B cell (primary cell): ENCODE data around the gene NATD1. TPM values are rescaled to one million over a fixed set of nuclear protein-coding genes. Genes with fewer than 3 reads are reported as not detected.

Experiments
- ATAC-seq: fragments of 200-7000 bp; cut with Tn5 transposase; one replicate; pipeline ENCODE4 v1.10.0; 2021; ENCODE audit warnings: low read depth, mild to moderate bottlenecking, moderate number of reproducible peaks, moderate library complexity
- CTCF ChIA-PET: fragments of 350-600 bp; sonication (Branson Sonifier 250); formaldehyde crosslinking; loops from one replicate; lab custom pipeline; 2021; ENCODE audit warnings: antibody characterized with exemption, inconsistent platforms; lab: Charles Lee
- POLR2A ChIA-PET: fragments of 350-600 bp; sonication (Branson Sonifier 250); formaldehyde crosslinking; loops from one replicate; lab custom pipeline; 2021; ENCODE audit warnings: antibody characterized with exemption; lab: Charles Lee
- DNase-seq: peaks from one replicate; pipeline ENCODE4 v3.0.0; 2013
- H2AFZ ChIP-seq: 2 replicates; pipeline ENCODE4 v1.6.1; 2012; ENCODE audit warnings: mild to moderate bottlenecking, low read depth, low read length; ENCODE audit not compliant: insufficient read depth, poor library complexity, severe bottlenecking
- H3K27ac ChIP-seq, 2 donors: 1 replicate in 1 of 2; 2 replicates in 1 of 2; pipeline ENCODE4 v1.5.1; 2012 to 2013; ENCODE audit warnings: low read length in 2 of 2, mild to moderate bottlenecking in 2 of 2, moderate library complexity in 1 of 2
- H3K27me3 ChIP-seq, 4 experiments: fragments of 200-600 bp in 1 of 4; sonication (generic) in 1 of 4; replicated peaks in 1 of 4; 1 replicate in 2 of 4; 2 replicates in 2 of 4; pipeline versions ENCODE4 v1.6.1 to v1.7.0; 2013 to 2016; ENCODE audit warnings: low read length in 3 of 4, mild to moderate bottlenecking in 2 of 4, mixed read lengths in 1 of 4, moderate library complexity in 1 of 4; ENCODE audit not compliant: insufficient read depth in 4 of 4, control insufficient read depth in 3 of 4; ENCODE audit errors: control extremely low read depth in 1 of 4
- H3K36me3 ChIP-seq, 2 experiments: replicated peaks in 1 of 2; 1 replicate in 1 of 2; 2 replicates in 1 of 2; pipeline versions ENCODE4 v1.6.1 to v1.7.1; 2013; ENCODE audit warnings: low read length in 1 of 2; ENCODE audit not compliant: insufficient read depth in 2 of 2, control insufficient read depth in 1 of 2; ENCODE audit errors: control extremely low read depth in 1 of 2, extremely low read depth in 1 of 2
- H3K4me1 ChIP-seq, 2 donors: fragments of 200-600 bp in 1 of 2; sonication (generic) in 1 of 2; 1 replicate in 1 of 2; 2 replicates in 1 of 2; pipeline versions ENCODE4 v1.5.1 to v1.6.1; 2013 to 2017; ENCODE audit warnings: low read length in 2 of 2; ENCODE audit not compliant: control insufficient read depth in 2 of 2, insufficient read depth in 2 of 2
- H3K4me2 ChIP-seq: replicated peaks from 2 replicates; pipeline ENCODE3; 2012; ENCODE audit warnings: mild to moderate bottlenecking, low read depth, low read length; ENCODE audit not compliant: poor library complexity, severe bottlenecking
- H3K4me3 ChIP-seq, 5 experiments: fragments of 200-600 bp in 1 of 5; sonication (generic) in 1 of 5; 1 replicate in 3 of 5; 2 replicates in 2 of 5; pipeline versions ENCODE4 v1.5.1 to v1.7.0; 2011 to 2016; ENCODE audit warnings: low read length in 4 of 5, mild to moderate bottlenecking in 4 of 5, low read depth in 2 of 5, control low read depth in 1 of 5, moderate library complexity in 1 of 5; ENCODE audit not compliant: insufficient read depth in 1 of 5; ENCODE audit errors: control extremely low read depth in 1 of 5, extremely low read depth in 1 of 5
- H3K79me2 ChIP-seq: fragments of 200-600 bp; sonication (generic); one replicate; pipeline ENCODE4 v1.6.0; 2016; ENCODE audit warnings: low read length; ENCODE audit not compliant: control insufficient read depth, insufficient read depth
- H3K9ac ChIP-seq: fragments of 200-600 bp; sonication (generic); 2 replicates; pipeline ENCODE4 v1.6.1; 2017; ENCODE audit warnings: mild to moderate bottlenecking, low read length, moderate library complexity
- H3K9me3 ChIP-seq, 3 donors: one replicate each; pipeline versions ENCODE4 v1.6.1 to v1.7.1; 2013; ENCODE audit warnings: low read length in 2 of 3; ENCODE audit not compliant: control insufficient read depth in 2 of 3, insufficient read depth in 1 of 3; ENCODE audit errors: control extremely low read depth in 1 of 3
- H4K20me1 ChIP-seq: 2 replicates; pipeline ENCODE4 v1.6.0; 2012; ENCODE audit warnings: mild to moderate bottlenecking, low read length; ENCODE audit not compliant: insufficient read depth, control insufficient read depth, poor library complexity, severe bottlenecking
- H3K27ac Mint-ChIP-seq: one replicate; pipeline ENCODE4 v1.8.0; 2021; ENCODE audit warnings: mixed read lengths
- H3K27me3 Mint-ChIP-seq: one replicate; pipeline ENCODE4 v1.8.0; 2021; ENCODE audit warnings: mixed read lengths
- H3K4me1 Mint-ChIP-seq: one replicate; pipeline ENCODE4 v1.8.0; 2021; ENCODE audit warnings: mixed read lengths
- H3K4me3 Mint-ChIP-seq: one replicate; pipeline ENCODE4 v1.8.0; 2021; ENCODE audit warnings: mixed read lengths
- H3K9me3 Mint-ChIP-seq: one replicate; pipeline ENCODE4 v1.8.0; 2022; ENCODE audit warnings: mixed read lengths; ENCODE audit not compliant: insufficient read depth
- CTCF ChIP-seq: fragments of 200-600 bp; IDR thresholded peaks from one replicate; pipeline ENCODE4 v1.8.0; 2022; ENCODE audit warnings: antibody characterized with exemption, mild to moderate bottlenecking
- EZH2 ChIP-seq: IDR thresholded peaks from 2 replicates; pipeline ENCODE4 v1.6.1; 2012; ENCODE audit warnings: borderline replicate concordance, low read depth, mild to moderate bottlenecking, moderate library complexity, low read length; ENCODE audit not compliant: insufficient read depth, poor library complexity, severe bottlenecking
- WGBS: methylation state at CpG from one replicate; pipeline ENCODE4 v1.1.5; 2013; ENCODE audit warnings: missing lambda C conversion rate; ENCODE audit not compliant: insufficient coverage; 5-methylcytosine and 5-hydroxymethylcytosine counted together
- intact Hi-C: fragments of 100-400 bp; cut with micrococcal nuclease; formaldehyde crosslinking; loops from one replicate; pipeline ENCODE4 v1.10.0; 2022
- polyA plus RNA-seq: library from polyadenylated mRNA; depleted of rRNA; stranded (reverse); fragments of >200 nt; gene quantifications from 2 replicates; pipeline ENCODE4 v1.2.3, GENCODE V29; 2012
- total RNA-seq, 2 donors: library from RNA; stranded (reverse); fragments of 120-200 nt in 1 of 2; gene quantifications; 1 replicate in 1 of 2; 2 replicates in 1 of 2; pipeline versions ENCODE4 v1.2.3 to v1.2.4, GENCODE V29; 2013 to 2022

The NATD1 gene
- total and polyA plus RNA-seq, 2 donors (not counting 1 experiment from before 2014, with no cell fraction given), result 2.0 to 6.7 TPM

DNA sequence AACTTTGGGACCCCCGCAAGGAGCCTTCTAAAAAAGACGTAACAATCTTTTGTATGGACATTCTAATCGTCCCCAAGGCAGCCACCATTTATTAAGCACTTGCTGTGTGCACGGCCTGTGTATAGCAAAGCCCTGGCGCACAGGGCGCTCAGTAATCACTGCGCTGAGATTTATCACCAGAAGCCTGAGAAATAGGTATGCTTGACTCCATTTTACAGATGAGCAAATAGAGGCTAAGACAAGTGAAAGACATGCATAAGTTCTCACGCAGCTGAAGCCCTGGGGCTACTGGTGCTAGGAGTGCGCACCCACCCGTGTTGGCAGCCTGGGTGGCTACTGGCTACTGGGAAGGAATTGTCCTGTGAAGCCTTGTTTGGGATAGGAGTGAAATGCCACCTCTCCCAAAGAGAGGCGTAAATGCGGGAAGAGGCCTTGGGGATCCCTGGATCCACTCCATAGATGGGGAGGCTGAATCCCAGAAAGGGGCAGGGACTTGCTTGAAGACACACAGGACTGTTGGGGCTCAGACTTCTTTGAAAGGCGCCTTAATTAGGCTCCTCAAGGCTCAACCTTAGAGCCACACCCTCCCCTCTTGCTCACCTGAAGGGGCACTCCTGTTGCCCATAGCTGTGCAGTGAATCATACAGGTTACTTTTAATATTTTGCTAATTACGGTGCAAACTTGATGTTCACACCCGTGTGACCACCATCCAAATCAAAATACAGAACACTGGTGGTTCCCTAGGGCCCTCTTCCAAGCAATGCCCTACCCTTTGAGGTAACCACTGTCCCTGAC is 634 bp upstream of the NATD1 start:
- WGBS, result 41% methylated on average over 10 of the region's 15 CpGs
- H3K9me3 ChIP-seq, result no peaks in the 10 kb centered on the region
- peak overlapping the region; percentile 99 for H3K4me2 ChIP-seq
- ChIA-PET POLR2A (interaction anchor here (0.6 to 2.4 kb wide), 5 partner anchors 22 to 201 kb away, joined by 3 to 10 read pairs (median 4); partner anchors contain the start of gene TMEM11), CTCF (interaction anchor here (1.0 to 1.8 kb wide), 6 partner anchors 26 to 233 kb away, joined by 3 to 5 read pairs (median 4); no protein-coding TSS in a partner anchor)
- H3K27ac ChIP-seq, result peak overlapping the region; percentile 5 to 70
- DNase-seq (no peak), ATAC-seq (no peak)
- peaks cover 11 to 24% of the 10 kb centered on the region in 2 donors for H3K4me1 ChIP-seq
- H3K36me3 ChIP-seq, result no peaks in the 10 kb centered on the region
- Mint-ChIP-seq H3K9me3 (no peaks in the 10 kb centered on the region), H3K4me1 (peaks cover 22% of the 10 kb centered on the region), H3K4me3 (peak overlapping the region; percentile 89), H3K27ac (peak overlapping the region; percentile 88), H3K27me3 (peaks cover 8% of the 10 kb centered on the region)
- no peak for TF ChIP-seq CTCF
- TF ChIP-seq EZH2, result no peak
- H3K9ac ChIP-seq, result peak overlapping the region; percentile 78
- intact Hi-C loops, result loop anchor here (1.0 to 2.0 kb wide), 5 partner anchors 21 to 128 kb away; partner anchors contain the start of genes DHRS7B and TMEM11
- peak overlapping the region; percentile 87 for H2AFZ ChIP-seq
- no peaks in the 10 kb centered on the region for H3K79me2 ChIP-seq
- H4K20me1 ChIP-seq, result no peaks in the 10 kb centered on the region
- peak overlapping the region; percentile 34 to 90 (median 61) for H3K4me3 ChIP-seq
- no peaks in the 10 kb centered on the region for H3K27me3 ChIP-seq
